ENCODE measurements around the gene DSTYK. TPM values are rescaled to one million over a fixed set of nuclear protein-coding genes. Genes with fewer than 3 reads are reported as not detected.

Gene DSTYK
- total and polyA plus RNA-seq, 11 donors: 3.2 to 10.1 (median 6.3) TPM

GRCh38 chr1:205109711-205110110 is 101.8 kb downstream of the DSTYK start:
- H3K4me3 ChIP-seq: no peak overlapping the region
- ATAC-seq (no peak), DNase-seq (no peak)
- H3K36me3 ChIP-seq: peaks cover 0 to 99% (median 93%) of the 10 kb centered on the region in 9 donors
- TF ChIP-seq, protein P1, sequence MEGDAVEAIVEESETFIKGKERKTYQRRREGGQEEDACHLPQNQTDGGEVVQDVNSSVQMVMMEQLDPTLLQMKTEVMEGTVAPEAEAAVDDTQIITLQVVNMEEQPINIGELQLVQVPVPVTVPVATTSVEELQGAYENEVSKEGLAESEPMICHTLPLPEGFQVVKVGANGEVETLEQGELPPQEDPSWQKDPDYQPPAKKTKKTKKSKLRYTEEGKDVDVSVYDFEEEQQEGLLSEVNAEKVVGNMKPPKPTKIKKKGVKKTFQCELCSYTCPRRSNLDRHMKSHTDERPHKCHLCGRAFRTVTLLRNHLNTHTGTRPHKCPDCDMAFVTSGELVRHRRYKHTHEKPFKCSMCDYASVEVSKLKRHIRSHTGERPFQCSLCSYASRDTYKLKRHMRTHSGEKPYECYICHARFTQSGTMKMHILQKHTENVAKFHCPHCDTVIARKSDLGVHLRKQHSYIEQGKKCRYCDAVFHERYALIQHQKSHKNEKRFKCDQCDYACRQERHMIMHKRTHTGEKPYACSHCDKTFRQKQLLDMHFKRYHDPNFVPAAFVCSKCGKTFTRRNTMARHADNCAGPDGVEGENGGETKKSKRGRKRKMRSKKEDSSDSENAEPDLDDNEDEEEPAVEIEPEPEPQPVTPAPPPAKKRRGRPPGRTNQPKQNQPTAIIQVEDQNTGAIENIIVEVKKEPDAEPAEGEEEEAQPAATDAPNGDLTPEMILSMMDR (IDR thresholded peaks at IDR 0.05): no peak
- no peak for TF ChIP-seq POLR2A (IDR thresholded peaks at IDR 0.05)
- no peaks in the 10 kb centered on the region for H3K9me3 ChIP-seq
- no peaks in the 10 kb centered on the region for H3K4me1 ChIP-seq
- intact Hi-C loops (cut with DNase I): no loop called here
- H3K27ac ChIP-seq: no peak overlapping the region
- WGBS, 4 donors: 78 to 99% (median 93%) methylated on average over 5 of the region's 5 CpGs
- H3K27me3 ChIP-seq: no peaks in the 10 kb centered on the region

DNA sequence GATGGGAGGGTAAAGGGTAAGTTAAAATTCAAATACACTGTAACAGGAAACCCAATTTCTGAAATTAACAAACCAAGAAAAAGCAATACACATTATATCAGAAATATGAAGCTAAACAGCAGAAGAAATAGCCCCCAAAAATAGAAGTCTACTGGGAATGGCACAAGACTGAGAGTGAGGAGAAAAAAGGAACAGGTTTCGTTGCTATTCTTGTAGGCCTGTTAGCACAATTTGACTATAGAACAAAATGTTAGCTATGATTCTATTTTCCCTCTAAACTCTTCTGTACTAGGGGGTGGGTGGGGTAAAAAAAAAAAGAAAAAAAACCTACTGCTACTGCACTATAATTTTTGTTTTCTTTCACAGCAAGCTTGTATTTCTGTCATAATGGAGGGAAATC is 102.2 kb downstream of the DSTYK start:
- Histone ChIP-seq H3K9me3 (no peaks in the 10 kb centered on the region), H3K27me3 (no peaks in the 10 kb centered on the region), H3K36me3 (peaks cover 0 to 99% (median 93%) of the 10 kb centered on the region in 9 donors), H3K4me1 (no peaks in the 10 kb centered on the region), H3K27ac (no peak overlapping the region), H3K4me3 (no peak overlapping the region)
- no peak for ATAC-seq
- intact Hi-C loops (cut with DNase I): no loop called here
- no peak for TF ChIP-seq POLR2A (IDR thresholded peaks at IDR 0.05)
- TF ChIP-seq, protein P1 (IDR thresholded peaks at IDR 0.05): no peak
- no peak for DNase-seq
- 86 to 91% (median 89%) methylated on average over 1 of the region's 1 CpG for WGBS, 4 donors

- Histone ChIP-seq H3K36me3 (peaks cover 0 to 99% (median 93%) of the 10 kb centered on the region in 9 donors), H3K4me3 (no peak overlapping the region), H3K27me3 (no peaks in the 10 kb centered on the region), H3K4me1 (no peaks in the 10 kb centered on the region), H3K27ac (no peak overlapping the region), H3K9me3 (no peaks in the 10 kb centered on the region)
- DNase-seq (no peak), ATAC-seq (no peak)
- TF ChIP-seq POLR2A (IDR thresholded peaks at IDR 0.05): no peak
- TF ChIP-seq, protein P1 (IDR thresholded peaks at IDR 0.05): no peak
- intact Hi-C loops (cut with DNase I): no loop called here
- WGBS, 4 donors: 90 to 92% (median 92%) methylated on average over 4 of the region's 4 CpGs
Measured at GRCh38 chr1:205108464-205108863, 103.0 kb downstream of the DSTYK start.

- intact Hi-C loops (cut with DNase I): no loop called here
- TF ChIP-seq, protein P1 (IDR thresholded peaks at IDR 0.05): no peak
- TF ChIP-seq POLR2A (IDR thresholded peaks at IDR 0.05): no peak
- Histone ChIP-seq H3K36me3 (peaks cover 0 to 99% (median 93%) of the 10 kb centered on the region in 9 donors), H3K4me1 (no peaks in the 10 kb centered on the region), H3K27me3 (no peaks in the 10 kb centered on the region), H3K9me3 (no peaks in the 10 kb centered on the region), H3K27ac (no peak overlapping the region), H3K4me3 (no peak overlapping the region)
- DNase-seq (no peak), ATAC-seq (no peak)
- 92 to 96% (median 95%) methylated on average over 4 of the region's 4 CpGs for WGBS, 4 donors
Measured at GRCh38 chr1:205107327-205107726, 104.2 kb downstream of the DSTYK start.

Data from heart left ventricle (tissue), 16 donors.